CD14-positive monocyte (primary cell): Measurements from ENCODE around the gene RTL5. TPM values are rescaled to one million over a fixed set of nuclear protein-coding genes. Genes with fewer than 3 reads are reported as not detected.

ENCODE experiments used
- DNase-seq, 3 donors: peaks; one replicate each; pipeline ENCODE4 v3.0.0-alpha.2; 2011 to 2022
- H2AFZ ChIP-seq: 2 replicates; pipeline ENCODE4 v1.6.0; 2012; ENCODE audit warnings: mild to moderate bottlenecking, low read depth, low read length, inconsistent platforms; ENCODE audit not compliant: insufficient read depth, poor library complexity, severe bottlenecking
- H3K27ac ChIP-seq, 2 donors: 1 replicate in 1 of 2; 2 replicates in 1 of 2; pipeline ENCODE4 v1.5.1; 2012 to 2013; ENCODE audit warnings: low read length in 2 of 2, control low read depth in 1 of 2, inconsistent platforms in 1 of 2, low read depth in 1 of 2, mild to moderate bottlenecking in 1 of 2
- H3K27me3 ChIP-seq, 2 donors: one replicate each; pipeline versions ENCODE4 v1.6.0 to v1.6.1; 2011 to 2013; ENCODE audit warnings: low read length in 2 of 2; ENCODE audit not compliant: control insufficient read depth in 2 of 2, insufficient read depth in 2 of 2
- H3K36me3 ChIP-seq, 2 donors: replicated peaks in 1 of 2; 1 replicate in 1 of 2; 2 replicates in 1 of 2; pipeline versions ENCODE4 v1.5.1 to v1.6.1; 2012 to 2013; ENCODE audit warnings: low read length in 2 of 2, control low read depth in 1 of 2, inconsistent platforms in 1 of 2, mild to moderate bottlenecking in 1 of 2; ENCODE audit not compliant: insufficient read depth in 2 of 2, control insufficient read depth in 1 of 2
- H3K4me1 ChIP-seq, 2 donors: 1 replicate in 1 of 2; 2 replicates in 1 of 2; pipeline versions ENCODE4 v1.5.1 to v1.6.1; 2012 to 2013; ENCODE audit warnings: low read length in 2 of 2, control low read depth in 1 of 2, inconsistent platforms in 1 of 2, mild to moderate bottlenecking in 1 of 2, moderate library complexity in 1 of 2; ENCODE audit not compliant: insufficient read depth in 2 of 2, control insufficient read depth in 1 of 2
- H3K4me2 ChIP-seq: replicated peaks from 2 replicates; pipeline ENCODE3; 2012; ENCODE audit warnings: low read length, moderate library complexity, mild to moderate bottlenecking; ENCODE audit not compliant: poor library complexity, severe bottlenecking; ENCODE audit errors: extremely low read depth
- H3K4me3 ChIP-seq, 3 experiments: fragments of 200-600 bp in 1 of 3; sonication (generic) in 1 of 3; replicated peaks in 1 of 3; 1 replicate in 2 of 3; 2 replicates in 1 of 3; pipeline ENCODE4 v1.5.1; 2011 to 2013; ENCODE audit warnings: low read length in 3 of 3, mild to moderate bottlenecking in 3 of 3, control low read depth in 2 of 3, low read depth in 2 of 3, inconsistent platforms in 1 of 3, moderate library complexity in 1 of 3
- H3K79me2 ChIP-seq: 2 replicates; pipeline ENCODE4 v1.6.0; 2012; ENCODE audit warnings: mild to moderate bottlenecking, control low read depth, inconsistent platforms, low read length, moderate library complexity; ENCODE audit not compliant: insufficient read depth
- H3K9ac ChIP-seq: 2 replicates; pipeline ENCODE4 v1.6.0; 2017; ENCODE audit warnings: low read length, mild to moderate bottlenecking; ENCODE audit not compliant: insufficient read depth, poor library complexity, severe bottlenecking
- H3K9me3 ChIP-seq, 2 donors: replicated peaks in 1 of 2; 1 replicate in 1 of 2; 2 replicates in 1 of 2; pipeline versions ENCODE4 v1.5.1 to v1.6.1; 2012 to 2013; ENCODE audit warnings: low read length in 2 of 2, control low read depth in 1 of 2; ENCODE audit not compliant: control insufficient read depth in 1 of 2, insufficient read depth in 1 of 2
- H4K20me1 ChIP-seq: 2 replicates; pipeline ENCODE4 v1.6.0; 2012; ENCODE audit warnings: mild to moderate bottlenecking, low read length, control low read depth, moderate library complexity; ENCODE audit not compliant: insufficient read depth
- H3K27ac Mint-ChIP-seq, 7 donors: one replicate each; pipeline ENCODE4 v1.8.0; 2020; ENCODE audit warnings: mild to moderate bottlenecking in 7 of 7, mixed read lengths in 7 of 7, moderate library complexity in 6 of 7, inconsistent platforms in 2 of 7
- H3K27me3 Mint-ChIP-seq, 3 donors: one replicate each; pipeline ENCODE4 v1.8.0; 2021 to 2022; ENCODE audit warnings: low read depth in 3 of 3, mild to moderate bottlenecking in 3 of 3, mixed read lengths in 3 of 3, moderate library complexity in 3 of 3, inconsistent platforms in 1 of 3
- H3K36me3 Mint-ChIP-seq, 2 donors: one replicate each; pipeline ENCODE4 v1.8.0; 2020; ENCODE audit warnings: mixed read lengths in 2 of 2, inconsistent platforms in 1 of 2, mild to moderate bottlenecking in 1 of 2
- H3K4me1 Mint-ChIP-seq: one replicate; pipeline ENCODE4 v1.8.0; 2020; ENCODE audit warnings: mild to moderate bottlenecking, mixed read lengths
- H3K4me3 Mint-ChIP-seq, 2 donors: one replicate each; pipeline ENCODE4 v1.8.0; 2020; ENCODE audit warnings: mild to moderate bottlenecking in 2 of 2, mixed read lengths in 2 of 2, moderate library complexity in 1 of 2
- H3K9me3 Mint-ChIP-seq, 7 donors: one replicate each; pipeline ENCODE4 v1.8.0; 2020 to 2022; ENCODE audit warnings: mixed read lengths in 7 of 7, mild to moderate bottlenecking in 6 of 7, moderate library complexity in 6 of 7, inconsistent platforms in 2 of 7
- CTCF ChIP-seq: fragments of 200-600 bp; IDR thresholded peaks from one replicate; pipeline ENCODE4 v1.8.0; 2022; ENCODE audit warnings: antibody characterized with exemption, mild to moderate bottlenecking
- WGBS: methylation state at CpG from one replicate; pipeline ENCODE4 v1.1.5; 2013; ENCODE audit warnings: missing lambda C conversion rate; ENCODE audit not compliant: insufficient coverage; 5-methylcytosine and 5-hydroxymethylcytosine counted together
- intact Hi-C, 2 donors: fragments of 100-400 bp; cut with micrococcal nuclease; formaldehyde crosslinking; loops; one replicate each; pipeline versions ENCODE4 v1.15.0 to v1.15.1; 2023
- polyA plus RNA-seq, 3 donors: library from polyadenylated mRNA; depleted of rRNA in 1 of 3; unstranded in 2 of 3; stranded (reverse) in 1 of 3; fragments of 300-500 nt in 2 of 3; fragments of >200 nt in 1 of 3; fragmentation: Illumina TruSeq in 2 of 3; gene quantifications; 1 replicate in 2 of 3; 2 replicates in 1 of 3; pipeline ENCODE4 v1.2.3, GENCODE V29; 2012 to 2021

RTL5 gene
- polyA plus RNA-seq, 3 donors = 0.24 to 4.9 (median 0.59) TPM

DNA sequence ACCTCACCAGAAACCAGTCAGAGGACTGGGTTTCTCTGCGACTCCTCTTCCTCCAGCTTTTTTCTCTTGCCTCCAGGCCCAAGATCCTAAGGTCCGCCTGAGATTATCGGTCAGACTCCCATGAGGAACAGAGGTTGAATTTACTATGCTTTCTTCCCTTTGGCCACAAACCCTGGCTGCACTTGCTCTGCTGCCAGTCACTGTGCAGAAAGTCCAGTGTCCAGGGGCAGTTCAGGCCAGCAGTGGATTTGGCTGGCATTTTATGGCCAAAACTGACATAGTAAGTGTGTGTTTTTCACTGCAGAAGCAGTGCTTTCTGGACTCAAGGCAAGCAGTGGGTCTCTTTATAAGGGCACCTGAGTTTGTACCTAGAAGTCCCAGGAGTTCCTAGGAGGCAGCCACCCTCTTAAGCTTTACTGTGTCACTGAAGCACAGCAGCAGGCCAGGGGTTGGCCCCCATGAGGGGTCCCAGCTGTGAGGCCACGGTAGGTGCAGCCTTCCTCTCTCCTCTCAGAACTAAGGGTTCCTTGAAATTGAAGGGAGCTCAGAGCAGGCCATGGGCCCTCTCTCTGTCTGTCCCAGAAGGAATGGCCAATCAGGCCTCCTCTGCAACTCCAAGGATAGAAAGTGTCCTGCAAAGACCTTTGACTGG, 3.4 kb downstream of the RTL5 start:
- Histone ChIP-seq H3K9me3 (no peaks in the 10 kb centered on the region), H3K79me2 (peaks cover 54% of the 10 kb centered on the region), H3K27me3 (no peaks in the 10 kb centered on the region), H4K20me1 (peaks cover 47% of the 10 kb centered on the region), H3K4me3 (no peak overlapping the region), H3K4me2 (no peak overlapping the region), H2AFZ (no peak overlapping the region), H3K36me3 (peaks cover 6 to 11% of the 10 kb centered on the region in 2 donors), H3K27ac (peak overlapping the region in 1 of 2 donors; percentile 28), H3K9ac (no peak overlapping the region), H3K4me1 (peaks cover 85 to 87% of the 10 kb centered on the region in 2 donors)
- DNase-seq = no peak
- Mint-ChIP-seq H3K4me3 (no peak overlapping the region), H3K27me3 (peaks cover 0 to 40% (median 1%) of the 10 kb centered on the region in 3 donors), H3K36me3 (peaks cover 17 to 46% of the 10 kb centered on the region in 2 donors), H3K4me1 (peaks cover 82% of the 10 kb centered on the region), H3K9me3 (peaks cover 0 to 11% (median 3%) of the 10 kb centered on the region in 7 donors), H3K27ac (no peak overlapping the region)
- WGBS = no CpG with 5 or more reads among the region's 4 CpGs
- TF ChIP-seq CTCF = no peak
- intact Hi-C loops = loop anchor here (5.0 to 10.0 kb wide), 4 partner anchors 64 to 131 kb away; no protein-coding TSS in a partner anchor

GRCh38 chrX:72127332-72127731, 4.4 kb downstream of the RTL5 start:
- intact Hi-C loops = loop anchor here (2.0 to 10.0 kb wide), 5 partner anchors 63 to 130 kb away; no protein-coding TSS in a partner anchor
- no peak for TF ChIP-seq CTCF
- H2AFZ ChIP-seq = no peak overlapping the region
- peaks cover 37% of the 10 kb centered on the region for H4K20me1 ChIP-seq
- Mint-ChIP-seq H3K27ac (peak overlapping the region in 5 of 7 donors; percentile 22 to 96 (median 88)), H3K9me3 (peaks cover 0 to 11% (median 5%) of the 10 kb centered on the region in 7 donors), H3K36me3 (peaks cover 16 to 36% of the 10 kb centered on the region in 2 donors), H3K4me3 (no peak overlapping the region), H3K4me1 (peaks cover 89% of the 10 kb centered on the region), H3K27me3 (peaks cover 0 to 43% (median 0%) of the 10 kb centered on the region in 3 donors)
- H3K27me3 ChIP-seq = no peaks in the 10 kb centered on the region
- no peaks in the 10 kb centered on the region for H3K9me3 ChIP-seq
- DNase-seq = no peak
- H3K4me3 ChIP-seq = peak overlapping the region in 1 of 3 experiments; percentile 7
- no CpG with 5 or more reads among the region's 3 CpGs for WGBS
- H3K4me2 ChIP-seq = peak overlapping the region; percentile 32
- peaks cover 64% of the 10 kb centered on the region for H3K79me2 ChIP-seq
- H3K27ac ChIP-seq = peak overlapping the region; percentile 16 to 97
- H3K36me3 ChIP-seq = peaks cover 1 to 2% of the 10 kb centered on the region in 2 donors
- H3K9ac ChIP-seq = no peak overlapping the region
- peaks cover 94 to 96% of the 10 kb centered on the region in 2 donors for H3K4me1 ChIP-seq
